PFSK-1 (cell line): ENCODE measurements around the gene TRPM2.

Experiments used
- POLR2AphosphoS5 ChIP-seq: IDR thresholded peaks from 2 replicates; pipeline ENCODE4 v1.6.1; 2012; ENCODE audit warnings: low read depth, mild to moderate bottlenecking, control low read depth, low read length, moderate library complexity
- TAF1 ChIP-seq: IDR thresholded peaks from 2 replicates; pipeline ENCODE4 v1.6.1; 2012; ENCODE audit warnings: low read length, control low read depth, borderline replicate concordance; ENCODE audit not compliant: insufficient read depth
- TF ChIP-seq, protein P1 (sequence below), 2 experiments: IDR thresholded peaks; 2 replicates each; pipeline versions ENCODE4 v1.6.1 to v1.8.0; 2011 to 2012; ENCODE audit warnings: low read depth in 2 of 2, low read length in 2 of 2, control low read depth in 1 of 2, inconsistent platforms in 1 of 2, mild to moderate bottlenecking in 1 of 2, moderate library complexity in 1 of 2; ENCODE audit not compliant: insufficient read depth in 1 of 2

- no peak for TF ChIP-seq POLR2AphosphoS5
- TF ChIP-seq TAF1: no peak
- TF ChIP-seq, protein P1, sequence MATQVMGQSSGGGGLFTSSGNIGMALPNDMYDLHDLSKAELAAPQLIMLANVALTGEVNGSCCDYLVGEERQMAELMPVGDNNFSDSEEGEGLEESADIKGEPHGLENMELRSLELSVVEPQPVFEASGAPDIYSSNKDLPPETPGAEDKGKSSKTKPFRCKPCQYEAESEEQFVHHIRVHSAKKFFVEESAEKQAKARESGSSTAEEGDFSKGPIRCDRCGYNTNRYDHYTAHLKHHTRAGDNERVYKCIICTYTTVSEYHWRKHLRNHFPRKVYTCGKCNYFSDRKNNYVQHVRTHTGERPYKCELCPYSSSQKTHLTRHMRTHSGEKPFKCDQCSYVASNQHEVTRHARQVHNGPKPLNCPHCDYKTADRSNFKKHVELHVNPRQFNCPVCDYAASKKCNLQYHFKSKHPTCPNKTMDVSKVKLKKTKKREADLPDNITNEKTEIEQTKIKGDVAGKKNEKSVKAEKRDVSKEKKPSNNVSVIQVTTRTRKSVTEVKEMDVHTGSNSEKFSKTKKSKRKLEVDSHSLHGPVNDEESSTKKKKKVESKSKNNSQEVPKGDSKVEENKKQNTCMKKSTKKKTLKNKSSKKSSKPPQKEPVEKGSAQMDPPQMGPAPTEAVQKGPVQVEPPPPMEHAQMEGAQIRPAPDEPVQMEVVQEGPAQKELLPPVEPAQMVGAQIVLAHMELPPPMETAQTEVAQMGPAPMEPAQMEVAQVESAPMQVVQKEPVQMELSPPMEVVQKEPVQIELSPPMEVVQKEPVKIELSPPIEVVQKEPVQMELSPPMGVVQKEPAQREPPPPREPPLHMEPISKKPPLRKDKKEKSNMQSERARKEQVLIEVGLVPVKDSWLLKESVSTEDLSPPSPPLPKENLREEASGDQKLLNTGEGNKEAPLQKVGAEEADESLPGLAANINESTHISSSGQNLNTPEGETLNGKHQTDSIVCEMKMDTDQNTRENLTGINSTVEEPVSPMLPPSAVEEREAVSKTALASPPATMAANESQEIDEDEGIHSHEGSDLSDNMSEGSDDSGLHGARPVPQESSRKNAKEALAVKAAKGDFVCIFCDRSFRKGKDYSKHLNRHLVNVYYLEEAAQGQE (IDR thresholded peaks at IDR 0.05; ENCODE audit: insufficient read depth in 1 of 2, low read depth in 2 of 2, low read length in 2 of 2): no peak
Measured at GRCh38 chr21:44464351-44464750, 110.9 kb downstream of the TRPM2 start.
